Osteocyte (in vitro differentiated cells): ENCODE data around the gene UBE2O. TPM values are rescaled to one million over a fixed set of nuclear protein-coding genes. Genes with fewer than 3 reads are reported as not detected.

ENCODE experiments used
- DNase-seq: peaks from one replicate; pipeline ENCODE4 v3.0.0; 2021; ENCODE audit warnings: mixed read lengths; ENCODE audit not compliant: unreplicated experiment; ENCODE audit errors: extremely low spot score
- H3K27ac Mint-ChIP-seq: one replicate; pipeline ENCODE4 v1.8.0; 2021; ENCODE audit warnings: mild to moderate bottlenecking, mixed read lengths; ENCODE audit not compliant: unreplicated experiment
- H3K27me3 Mint-ChIP-seq: one replicate; pipeline ENCODE4 v1.8.0; 2021; ENCODE audit warnings: mixed read lengths; ENCODE audit not compliant: unreplicated experiment
- H3K36me3 Mint-ChIP-seq: one replicate; pipeline ENCODE4 v1.8.0; 2021; ENCODE audit warnings: mixed read lengths; ENCODE audit not compliant: unreplicated experiment
- H3K4me1 Mint-ChIP-seq: one replicate; pipeline ENCODE4 v1.8.0; 2021; ENCODE audit warnings: mixed read lengths; ENCODE audit not compliant: unreplicated experiment
- H3K4me3 Mint-ChIP-seq: one replicate; pipeline ENCODE4 v1.8.0; 2021; ENCODE audit warnings: mild to moderate bottlenecking, moderate library complexity, mixed read lengths; ENCODE audit not compliant: unreplicated experiment
- H3K9me3 Mint-ChIP-seq: one replicate; pipeline ENCODE4 v1.8.0; 2021; ENCODE audit warnings: mixed read lengths; ENCODE audit not compliant: unreplicated experiment
- CTCF ChIP-seq: fragments of 200-600 bp; sonication (generic); IDR thresholded peaks from 2 replicates; pipeline ENCODE4 v1.5.0; 2021; ENCODE audit warnings: antibody characterized with exemption, mild to moderate bottlenecking, moderate library complexity
- total RNA-seq: library from RNA; stranded (reverse); gene quantifications from 2 replicates; pipeline ENCODE4 v1.2.1, GENCODE V29; 2021

UBE2O gene
- total RNA-seq, 1 donor from 2014 or later = 30.7 TPM

- no peak overlapping the region for H3K27ac Mint-ChIP-seq
- H3K4me1 Mint-ChIP-seq = peaks cover 8% of the 10 kb centered on the region
- no peak for DNase-seq
- H3K9me3 Mint-ChIP-seq = no peaks in the 10 kb centered on the region
- no peak for TF ChIP-seq CTCF
- H3K27me3 Mint-ChIP-seq = no peaks in the 10 kb centered on the region
- H3K4me3 Mint-ChIP-seq = no peak overlapping the region
- no peaks in the 10 kb centered on the region for H3K36me3 Mint-ChIP-seq
These were observed 26.0 kb upstream of the UBE2O start for GRCh38 chr17:76478730-76479514.

GRCh38 chr17:76478097-76478496 lies 25.1 kb upstream of the UBE2O start:
- DNase-seq = no peak
- no peaks in the 10 kb centered on the region for H3K9me3 Mint-ChIP-seq
- H3K4me3 Mint-ChIP-seq = no peak overlapping the region
- no peaks in the 10 kb centered on the region for H3K27me3 Mint-ChIP-seq
- no peaks in the 10 kb centered on the region for H3K36me3 Mint-ChIP-seq
- peaks cover 8% of the 10 kb centered on the region for H3K4me1 Mint-ChIP-seq
- TF ChIP-seq CTCF = no peak
- H3K27ac Mint-ChIP-seq = no peak overlapping the region

- no peak overlapping the region for H3K4me3 Mint-ChIP-seq
- no peaks in the 10 kb centered on the region for H3K9me3 Mint-ChIP-seq
- no peaks in the 10 kb centered on the region for H3K27me3 Mint-ChIP-seq
- no peak for DNase-seq
- H3K27ac Mint-ChIP-seq = no peak overlapping the region
- peaks cover 8% of the 10 kb centered on the region for H3K4me1 Mint-ChIP-seq
- H3K36me3 Mint-ChIP-seq = no peaks in the 10 kb centered on the region
- no peak for TF ChIP-seq CTCF
These were observed 24.6 kb upstream of the UBE2O start for GRCh38 chr17:76477576-76477975.

GRCh38 chr17:76476736-76477135 lies 23.8 kb upstream of the UBE2O start:
- no peak overlapping the region for H3K27ac Mint-ChIP-seq
- no peak overlapping the region for H3K4me3 Mint-ChIP-seq
- H3K27me3 Mint-ChIP-seq = no peaks in the 10 kb centered on the region
- no peak for TF ChIP-seq CTCF
- no peaks in the 10 kb centered on the region for H3K9me3 Mint-ChIP-seq
- H3K36me3 Mint-ChIP-seq = no peaks in the 10 kb centered on the region
- DNase-seq = no peak
- H3K4me1 Mint-ChIP-seq = peaks cover 8% of the 10 kb centered on the region

GRCh38 chr17:76475302-76475701 lies 22.4 kb upstream of the UBE2O start:
- Mint-ChIP-seq H3K36me3 (no peaks in the 10 kb centered on the region), H3K4me1 (no peaks in the 10 kb centered on the region), H3K9me3 (no peaks in the 10 kb centered on the region), H3K27ac (no peak overlapping the region), H3K4me3 (no peak overlapping the region), H3K27me3 (no peaks in the 10 kb centered on the region)
- TF ChIP-seq CTCF = no peak
- DNase-seq = no peak
